Neutrophil (primary cell): ENCODE data around the gene SMIM41.
A peak's percentile ranks its signal among the peaks of the same experiment; 100 is the strongest.

Experiments
- H3K27ac ChIP-seq: fragments of 200-600 bp; sonication (generic); 2 replicates; pipeline ENCODE4 v1.5.1; 2016; ENCODE audit warnings: mild to moderate bottlenecking, moderate library complexity
- H3K27me3 ChIP-seq: fragments of 200-600 bp; sonication (generic); 2 replicates; pipeline ENCODE4 v1.6.0; 2016; ENCODE audit warnings: mild to moderate bottlenecking
- H3K36me3 ChIP-seq: fragments of 200-600 bp; sonication (generic); 2 replicates; pipeline ENCODE4 v1.5.1; 2017
- H3K4me1 ChIP-seq, 2 experiments: fragments of 200-600 bp in 1 of 2; sonication (generic) in 1 of 2; 1 replicate in 1 of 2; 2 replicates in 1 of 2; pipeline versions ENCODE4 v1.5.1 to v1.6.1; 2013 to 2016; ENCODE audit warnings: low read depth in 1 of 2, low read length in 1 of 2, mild to moderate bottlenecking in 1 of 2, moderate library complexity in 1 of 2; ENCODE audit not compliant: control insufficient read depth in 1 of 2, insufficient read depth in 1 of 2
- H3K4me3 ChIP-seq, 2 experiments: fragments of 200-600 bp in 1 of 2; sonication (generic) in 1 of 2; 1 replicate in 1 of 2; 2 replicates in 1 of 2; pipeline ENCODE4 v1.5.1; 2013 to 2016; ENCODE audit warnings: low read depth in 1 of 2, low read length in 1 of 2, mild to moderate bottlenecking in 1 of 2, moderate library complexity in 1 of 2
- H3K9me3 ChIP-seq: fragments of 200-600 bp; sonication (generic); 2 replicates; pipeline ENCODE4 v1.5.1; 2016
- CTCF ChIP-seq: fragments of 200-600 bp; sonication (generic); IDR thresholded peaks from 2 replicates; pipeline ENCODE4 v1.5.1; 2016; ENCODE audit warnings: antibody characterized with exemption

SMIM41 gene

DNA sequence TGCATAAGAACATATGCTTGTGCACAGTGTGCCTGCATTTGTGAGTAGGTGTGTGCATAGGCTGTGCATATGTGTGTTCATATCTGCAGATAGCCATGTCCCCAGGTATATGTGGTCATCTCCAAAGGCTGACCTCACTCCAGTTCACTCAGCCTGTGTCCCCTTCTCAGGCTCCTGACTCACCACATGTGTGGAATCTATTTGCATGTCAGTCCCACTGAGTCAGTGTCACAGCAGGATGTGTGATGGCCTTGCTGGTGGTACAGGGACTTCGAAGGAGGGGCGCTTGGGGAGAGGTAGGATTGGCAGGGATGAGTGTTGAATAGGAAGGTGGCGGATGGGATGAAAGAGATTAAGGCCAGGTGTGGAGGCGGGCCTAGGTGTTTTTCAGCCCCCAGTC lies 76.8 kb downstream of the SMIM41 start:
- no peak for TF ChIP-seq CTCF
- Histone ChIP-seq H3K9me3 (no peaks in the 10 kb centered on the region), H3K4me3 (no peak overlapping the region), H3K36me3 (no peaks in the 10 kb centered on the region), H3K4me1 (peaks cover 0 to 5% of the 10 kb centered on the region in 2 experiments), H3K27ac (no peak overlapping the region), H3K27me3 (peaks cover 29% of the 10 kb centered on the region)

- Histone ChIP-seq H3K4me1 (peaks cover 0 to 5% of the 10 kb centered on the region in 2 experiments), H3K27ac (no peak overlapping the region)
These were observed 77.5 kb downstream of the SMIM41 start for GRCh38 chr12:52156757-52157565.

GRCh38 chr12:52157566-52158150 lies 78.2 kb downstream of the SMIM41 start:
- Histone ChIP-seq H3K27me3 (peaks cover 15% of the 10 kb centered on the region), H3K4me1 (no peaks in the 10 kb centered on the region), H3K36me3 (no peaks in the 10 kb centered on the region), H3K4me3 (no peak overlapping the region), H3K9me3 (no peaks in the 10 kb centered on the region), H3K27ac (no peak overlapping the region)
- no peak for TF ChIP-seq CTCF

More at GRCh38 chr12:52156757-52157565, 77.5 kb downstream of the SMIM41 start:
- Histone ChIP-seq H3K27me3 (peaks cover 22% of the 10 kb centered on the region), H3K4me3 (no peak overlapping the region), H3K36me3 (no peaks in the 10 kb centered on the region), H3K9me3 (no peaks in the 10 kb centered on the region)
- peak; percentile 82 for TF ChIP-seq CTCF
